GM18498 (cell line): ENCODE measurements around the gene OBSL1.

Experiments used
- ATAC-seq: cut with Tn5 transposase; IDR thresholded peaks from one replicate; pipeline ENCODE4 v1.9.1; 2021; ENCODE audit warnings: mild to moderate bottlenecking, moderate library complexity; ENCODE audit not compliant: unreplicated experiment

OBSL1 gene

GRCh38 chr2:219597552-219598307 lies 26.4 kb upstream of the OBSL1 start, which contains the start of gene STK11IP:
Gene STK11IP (plus strand): TSS chr2:219597857. CDS start chr2:219598120, 263 bp downstream.
- peak; percentile 92 for ATAC-seq

- ATAC-seq: no peak
Observed at GRCh38 chr2:219596954-219597551, 25.7 kb upstream of the OBSL1 start.

DNA sequence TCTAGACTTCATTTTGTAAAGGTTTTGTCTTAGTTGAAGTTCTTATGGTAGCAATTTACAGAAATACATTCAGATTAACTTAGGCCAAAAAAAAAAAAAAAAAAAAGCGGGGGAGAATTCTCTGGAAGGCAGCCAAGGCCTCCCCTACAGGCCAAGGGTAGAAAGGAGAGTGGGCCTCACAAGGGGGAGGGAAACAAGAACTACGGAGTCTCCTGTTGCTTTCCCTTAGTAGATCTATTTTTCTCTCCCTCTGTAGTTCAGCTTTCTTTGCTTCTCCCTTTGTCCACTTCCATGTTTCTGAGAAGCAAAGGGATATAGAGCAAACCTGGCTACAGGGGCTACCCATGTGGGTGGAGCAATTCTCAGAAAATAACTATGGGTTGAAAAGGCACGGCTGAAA lies 23.9 kb upstream of the OBSL1 start:
- no peak for ATAC-seq

- ATAC-seq: no peak
Observed at GRCh38 chr2:219593154-219593553, 21.8 kb upstream of the OBSL1 start.

DNA sequence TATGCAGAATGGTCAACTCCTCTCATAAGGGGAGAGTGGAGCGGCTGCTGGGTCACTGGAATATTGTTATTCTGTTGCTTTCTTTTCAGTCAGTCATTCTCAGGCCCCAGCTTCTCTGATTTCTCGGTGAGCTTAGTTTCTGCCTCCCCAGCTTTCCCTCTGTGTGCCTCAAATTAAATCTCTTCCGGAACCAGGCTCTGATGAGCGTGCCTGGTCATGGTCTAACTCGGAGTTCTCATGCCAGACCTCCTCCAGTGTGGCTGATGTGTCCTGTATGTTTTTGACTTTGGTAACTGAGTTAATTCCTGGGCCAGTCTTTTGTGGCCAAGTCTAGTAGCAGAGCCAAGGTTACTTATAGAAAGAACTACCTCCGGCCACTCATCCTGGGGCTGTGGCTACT lies 21.4 kb upstream of the OBSL1 start:
- ATAC-seq: no peak

DNA sequence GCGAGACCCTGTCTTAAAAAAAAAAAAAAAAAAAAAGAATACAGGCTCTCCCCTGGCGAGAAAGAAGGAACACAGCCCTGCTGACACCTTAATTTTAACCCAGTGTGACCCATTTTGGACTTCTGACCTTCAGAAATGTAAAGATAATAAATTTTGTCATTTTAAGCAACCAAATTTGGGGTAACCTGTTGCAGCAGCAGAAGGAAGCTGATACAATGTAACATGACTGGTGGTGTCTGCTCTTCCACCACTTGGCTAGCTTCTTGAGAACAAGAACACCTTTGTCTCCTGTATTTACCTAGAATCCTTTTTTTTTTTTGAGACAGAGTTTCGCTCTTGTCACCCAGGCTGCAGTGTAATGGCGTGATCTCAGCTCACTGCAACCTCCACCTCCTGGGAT lies 19.8 kb upstream of the OBSL1 start:
- ATAC-seq: no peak

GRCh38 chr2:219581346-219581745 lies 10.0 kb upstream of the OBSL1 start:
- ATAC-seq: no peak

GRCh38 chr2:219578811-219579613 lies 7.7 kb upstream of the OBSL1 start:
- no peak for ATAC-seq

DNA sequence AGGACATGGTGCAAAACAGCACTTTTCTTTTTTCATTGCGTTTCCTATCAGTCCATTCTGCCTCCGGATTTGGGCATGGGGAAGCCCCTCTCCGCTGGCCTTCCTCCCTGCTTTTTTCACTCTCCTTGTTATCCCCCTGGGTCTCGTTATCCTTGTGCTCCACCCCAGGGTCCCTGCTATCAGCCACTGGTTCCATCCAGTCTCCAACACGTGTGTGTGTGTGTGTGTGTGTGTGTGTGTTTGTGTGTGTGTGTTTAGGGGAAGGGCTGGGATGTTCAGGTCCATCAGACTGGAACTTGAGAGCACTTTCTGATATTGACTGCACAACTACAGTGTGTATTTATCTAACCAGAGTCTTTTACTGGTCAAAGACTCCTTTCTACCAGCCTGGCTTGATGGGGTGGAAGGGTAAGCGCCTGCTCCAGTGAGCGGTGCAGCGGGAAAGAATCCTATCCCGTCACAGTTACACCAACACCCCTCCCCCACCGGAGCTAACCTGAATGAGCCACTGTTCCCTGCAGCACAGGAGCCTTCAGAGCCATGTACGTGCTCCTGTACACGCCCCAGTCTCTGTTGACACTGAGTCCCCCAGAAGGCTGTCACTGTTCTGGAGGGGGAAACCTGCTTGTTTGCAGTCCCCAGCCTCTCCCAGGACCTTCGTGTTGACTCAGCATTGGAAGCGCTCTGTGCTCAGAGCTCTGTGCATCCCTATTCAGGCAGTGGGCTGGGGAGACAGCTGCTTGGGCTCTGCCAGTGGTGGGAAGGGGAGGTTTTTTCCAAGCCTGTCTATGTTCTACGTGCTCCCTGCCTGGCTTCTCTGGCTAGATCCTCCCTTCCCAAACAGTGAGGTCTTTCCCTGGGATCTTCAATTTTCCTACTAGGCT lies 5.4 kb upstream of the OBSL1 start:
- ATAC-seq: no peak

DNA sequence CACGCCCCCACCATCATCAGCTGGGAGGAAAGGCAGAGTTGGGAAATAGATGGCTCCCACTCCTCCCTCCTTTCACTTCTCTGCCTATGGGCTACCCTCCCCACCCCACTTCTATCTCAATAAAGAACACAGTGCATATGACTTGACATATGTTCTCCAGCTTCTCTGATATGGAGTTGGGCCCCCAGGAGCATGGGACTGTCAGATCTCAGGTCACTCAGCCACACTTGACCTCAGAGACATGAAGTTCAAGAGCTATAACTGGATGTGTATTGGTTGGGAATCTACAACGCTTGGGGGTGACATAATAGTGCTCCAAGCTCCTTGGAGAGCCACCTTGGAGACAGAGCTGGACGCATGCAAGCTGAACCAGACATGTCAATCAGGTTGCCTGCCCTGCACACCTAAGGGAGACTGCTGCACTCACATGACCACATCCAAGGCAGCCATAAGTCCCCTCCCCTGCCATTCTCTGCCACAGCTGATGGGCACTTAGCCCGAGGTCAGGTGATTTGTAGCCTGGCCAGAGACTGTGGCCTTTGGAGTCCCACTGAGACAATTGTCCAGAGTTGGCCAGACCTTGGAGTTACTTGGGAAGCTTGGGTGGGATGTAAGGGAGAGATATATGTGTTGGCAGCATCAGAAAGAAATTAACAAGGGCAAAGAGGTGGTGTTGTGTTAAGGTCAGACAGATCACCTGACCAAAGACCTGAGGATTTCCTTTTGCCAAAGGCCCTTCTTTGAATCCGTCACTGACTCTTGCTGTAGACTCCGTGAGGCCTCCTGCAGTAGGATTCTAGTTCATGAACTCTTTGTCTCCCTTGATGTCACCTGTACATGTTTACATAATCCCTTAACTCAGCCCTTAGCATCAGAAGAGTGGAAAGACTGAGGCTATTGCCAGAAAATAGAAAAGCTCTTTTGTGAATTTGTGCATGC lies 4.5 kb upstream of the OBSL1 start:
- no peak for ATAC-seq

- ATAC-seq: no peak
Observed at GRCh38 chr2:219574484-219575311, 3.4 kb upstream of the OBSL1 start.

DNA sequence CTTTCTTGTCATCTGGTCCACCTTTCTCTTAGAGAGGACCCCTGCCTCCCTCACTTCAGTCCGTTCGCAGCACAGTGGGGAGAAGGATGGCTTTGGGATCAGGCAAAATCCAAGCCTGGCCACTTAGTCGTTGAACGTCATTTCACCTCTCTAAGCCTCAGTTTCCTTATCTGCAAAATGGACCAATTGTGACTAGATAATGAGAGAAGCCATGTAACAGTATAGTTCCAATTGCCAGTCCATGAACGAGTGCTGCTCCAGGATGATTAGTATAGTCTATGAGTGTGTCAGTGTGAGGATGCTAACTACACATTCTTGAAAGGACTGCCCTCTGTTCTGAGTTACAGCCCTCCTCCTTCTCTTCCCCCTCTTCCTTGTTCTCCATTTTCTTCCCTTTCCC lies 1.8 kb upstream of the OBSL1 start:
- ATAC-seq: no peak

DNA sequence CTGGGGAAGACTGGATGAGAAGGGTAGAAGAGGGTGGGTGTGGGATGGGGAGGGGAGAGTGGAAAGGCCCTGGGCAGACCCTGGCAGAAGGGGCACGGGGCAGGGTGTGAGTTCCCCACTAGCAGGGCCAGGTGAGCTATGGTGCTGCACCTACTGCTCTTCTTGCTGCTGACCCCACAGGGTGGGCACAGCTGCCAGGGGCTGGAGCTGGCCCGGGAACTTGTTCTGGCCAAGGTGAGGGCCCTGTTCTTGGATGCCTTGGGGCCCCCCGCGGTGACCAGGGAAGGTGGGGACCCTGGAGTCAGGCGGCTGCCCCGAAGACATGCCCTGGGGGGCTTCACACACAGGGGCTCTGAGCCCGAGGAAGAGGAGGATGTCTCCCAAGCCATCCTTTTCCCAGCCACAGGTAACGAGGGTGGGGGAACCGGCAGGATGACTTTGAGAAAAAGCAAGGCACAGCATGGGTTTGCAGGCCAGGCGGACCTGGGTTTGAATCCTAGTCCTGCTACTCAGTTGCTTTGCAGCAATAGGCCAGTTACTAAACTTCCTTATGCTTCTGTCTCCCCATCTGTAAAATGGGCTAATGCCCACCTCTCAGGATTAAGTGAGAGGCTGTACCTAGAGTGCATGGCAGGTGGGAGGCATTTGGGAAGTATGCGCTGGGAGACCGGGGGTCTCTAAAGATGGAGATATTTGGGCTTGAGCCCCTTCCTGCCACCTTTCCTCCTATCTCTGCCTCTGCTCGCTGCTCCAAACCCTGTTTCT lies 1.1 kb upstream of the OBSL1 start, which contains the start of gene INHA:
Gene INHA, plus strand, starts transcription at position 74 of the 765 bp plus-strand sequence. Its CDS starts 65 bp downstream, at position 139.
- no peak for ATAC-seq

GRCh38 chr2:219570924-219571310 lies 422 bp downstream of the OBSL1 start:
- ATAC-seq: no peak

DNA sequence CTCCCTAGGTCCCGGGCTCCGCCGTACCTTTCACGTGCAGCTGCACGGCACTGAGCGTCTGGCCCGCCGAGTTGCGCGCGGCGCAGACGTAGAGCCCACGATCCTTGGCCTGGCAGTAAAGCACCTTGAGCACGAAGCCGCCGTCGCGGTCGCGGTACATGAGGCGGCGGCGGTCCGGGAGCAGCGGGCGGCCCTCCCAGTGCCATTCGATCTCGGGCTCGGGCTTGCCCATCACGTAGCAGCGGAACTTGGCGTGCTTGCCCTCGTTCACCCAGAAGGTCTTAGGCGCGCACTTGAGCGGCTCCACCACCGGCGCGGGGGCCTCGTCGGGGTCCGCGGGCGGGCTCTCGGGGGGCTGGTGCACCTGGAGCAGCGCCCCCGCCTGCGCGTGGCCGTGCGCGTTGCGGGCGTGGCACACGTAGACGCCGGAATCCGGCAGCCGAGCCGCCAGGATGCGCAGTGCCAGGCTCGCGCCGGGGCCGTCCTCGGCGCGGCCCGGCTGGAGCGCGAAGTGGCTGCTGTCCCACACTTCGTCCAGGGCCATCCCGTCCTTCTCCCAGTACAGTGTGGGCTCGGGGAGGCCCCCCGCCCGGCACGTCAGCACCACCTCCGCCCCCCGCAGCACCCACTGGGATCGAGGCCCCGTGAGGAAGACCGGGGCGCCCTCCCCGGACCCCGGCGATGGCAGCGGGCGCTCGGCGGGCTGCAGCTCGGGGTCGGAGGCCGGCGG lies 980 bp downstream of the OBSL1 start:
- no peak for ATAC-seq

DNA sequence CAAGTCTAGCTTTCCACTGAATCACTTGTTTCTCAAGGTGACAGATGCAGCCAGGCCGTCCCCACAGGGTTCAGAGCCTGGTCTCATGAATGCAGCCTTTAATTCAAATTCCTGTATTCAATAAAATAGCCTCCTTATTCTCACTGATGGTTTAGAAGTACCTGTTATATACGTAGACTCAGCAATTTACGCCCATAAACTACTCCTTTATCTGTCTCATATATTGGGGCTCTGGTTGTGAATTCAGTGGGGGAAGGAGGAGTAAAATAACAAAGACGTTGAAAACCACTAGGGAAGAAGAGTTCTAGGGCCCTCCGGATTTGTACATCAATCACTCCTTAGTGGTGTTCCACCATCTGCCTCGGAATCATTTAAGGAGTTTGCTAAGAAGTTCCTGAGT lies 1.7 kb downstream of the OBSL1 start:
- no peak for ATAC-seq

DNA sequence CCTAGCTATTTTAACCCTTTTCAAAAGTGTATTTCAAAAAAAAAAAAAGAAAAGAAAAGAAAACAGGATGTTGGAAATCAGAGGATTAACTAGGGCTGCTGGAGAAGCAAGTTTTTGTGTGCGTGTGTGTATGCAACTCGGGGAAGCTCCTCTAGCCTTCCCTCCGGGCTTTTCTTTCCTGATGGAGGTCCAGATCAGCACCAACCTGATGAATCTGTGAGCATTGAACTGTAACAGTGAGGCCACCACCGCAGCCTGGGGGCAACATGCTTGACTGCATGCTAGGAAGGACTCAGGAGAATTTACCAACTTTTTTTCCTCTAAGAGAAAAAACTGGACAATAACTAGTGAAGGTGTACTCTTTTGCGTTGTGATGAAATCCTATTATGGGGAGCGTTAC lies 2.3 kb downstream of the OBSL1 start:
- ATAC-seq: no peak
